DMS 273 treated with DMSO at 0.1 percent for 48 hours (cell line): ENCODE measurements around the gene BLOC1S6.
"Not testable (repeated sequence)": the region's sequence is repeated elsewhere in the genome, so short reads cannot be mapped to it uniquely, and the experiment has no call there.

ENCODE experiments used
- DNase-seq: peaks from one replicate; lab custom pipeline; 2025; lab: John Stamatoyannopoulos, UW

Gene BLOC1S6

GRCh38 chr15:45641374-45641781 is 54.2 kb downstream of the BLOC1S6 start:
- DNase-seq, result no peak

- DNase-seq, result no peak
Measured at GRCh38 chr15:45641999-45642932, 55.1 kb downstream of the BLOC1S6 start.

GRCh38 chr15:45644437-45644836 is 57.3 kb downstream of the BLOC1S6 start:
- DNase-seq, result no peak

DNA sequence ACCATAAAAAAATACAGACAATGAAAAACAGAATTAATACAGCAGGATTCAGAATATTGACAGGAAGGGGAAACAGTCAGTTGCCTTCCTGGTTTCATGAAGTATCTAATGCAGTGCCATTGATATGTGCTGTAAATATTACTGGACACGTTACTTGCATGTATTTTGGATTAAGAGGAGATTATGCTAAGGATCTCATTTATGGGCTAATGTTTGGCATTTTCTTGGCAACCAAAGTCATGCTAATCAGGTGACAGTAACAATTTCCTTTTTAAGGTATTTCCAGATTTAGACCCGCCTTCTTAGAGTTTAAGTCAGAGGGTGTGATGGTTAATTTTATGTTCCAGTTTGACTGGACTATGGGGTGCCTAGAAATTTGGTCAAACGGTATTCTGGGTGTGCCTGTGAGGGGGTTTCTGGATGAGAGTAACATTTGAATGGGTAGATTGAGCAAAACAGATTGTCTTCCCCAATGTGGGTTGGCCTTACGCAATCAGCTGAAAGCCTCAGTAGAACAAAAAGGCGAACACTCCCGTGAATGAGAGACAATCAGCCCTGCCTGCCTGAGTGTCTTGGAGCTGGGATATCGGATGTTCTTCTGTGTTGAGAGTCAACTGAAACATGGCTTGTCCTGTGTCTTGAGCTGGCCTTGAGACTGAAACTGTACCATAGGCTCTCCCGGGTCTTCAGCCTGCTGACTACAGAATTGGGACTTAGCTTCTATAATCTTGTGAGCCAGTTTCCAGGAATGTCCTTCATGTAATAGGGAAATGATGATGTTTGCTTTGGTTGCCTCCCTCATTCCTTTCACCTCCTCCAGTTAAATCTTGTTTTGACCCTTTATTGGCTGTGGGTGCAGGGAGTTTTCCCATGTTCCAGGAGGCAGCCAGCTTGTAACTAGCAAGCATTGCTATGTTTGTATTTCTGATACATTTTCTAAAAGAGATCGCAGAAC is 58.1 kb downstream of the BLOC1S6 start:
- DNase-seq, result no peak

DNA sequence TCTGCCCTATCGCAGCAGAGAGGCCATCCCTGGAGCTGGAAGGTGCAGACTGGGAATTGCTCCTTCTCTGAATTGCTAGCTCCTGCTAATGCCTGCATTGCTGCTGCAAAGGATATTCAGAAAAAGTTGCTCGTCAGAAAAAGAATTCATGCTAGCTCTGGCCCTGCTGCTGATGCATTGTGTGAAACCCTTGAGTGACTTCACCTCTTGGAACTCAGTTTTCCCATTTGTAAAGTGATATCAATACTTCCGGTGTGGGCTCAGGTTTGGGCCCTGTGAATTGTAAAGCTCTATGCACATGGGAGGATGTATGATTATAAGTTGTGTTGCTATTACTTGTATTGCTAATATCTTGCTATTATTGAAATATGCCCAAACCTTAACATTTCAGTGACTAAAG is 59.0 kb downstream of the BLOC1S6 start:
- DNase-seq, result no peak

DNA sequence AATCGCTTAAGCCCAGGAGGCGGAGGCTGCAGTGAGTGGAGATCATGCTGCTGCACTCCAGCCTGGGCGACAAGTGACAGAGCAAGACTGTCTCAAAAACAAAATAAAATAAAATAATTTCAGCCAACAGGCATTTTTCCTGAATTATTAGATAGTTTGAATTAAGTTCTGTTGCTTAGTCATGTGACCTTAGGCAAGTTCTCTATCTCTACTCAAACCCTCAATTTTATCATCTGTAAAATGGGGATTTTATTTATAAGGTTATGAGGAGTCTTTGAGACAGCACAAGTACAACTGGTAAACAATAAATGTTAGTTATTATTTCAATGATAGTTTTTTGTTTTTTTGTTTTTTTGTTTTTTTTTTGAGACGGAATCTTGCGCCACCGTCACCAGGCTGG is 60.6 kb downstream of the BLOC1S6 start:
- DNase-seq, result no peak

- DNase-seq, result no peak
Measured at GRCh38 chr15:45648521-45649200, 61.5 kb downstream of the BLOC1S6 start.

DNA sequence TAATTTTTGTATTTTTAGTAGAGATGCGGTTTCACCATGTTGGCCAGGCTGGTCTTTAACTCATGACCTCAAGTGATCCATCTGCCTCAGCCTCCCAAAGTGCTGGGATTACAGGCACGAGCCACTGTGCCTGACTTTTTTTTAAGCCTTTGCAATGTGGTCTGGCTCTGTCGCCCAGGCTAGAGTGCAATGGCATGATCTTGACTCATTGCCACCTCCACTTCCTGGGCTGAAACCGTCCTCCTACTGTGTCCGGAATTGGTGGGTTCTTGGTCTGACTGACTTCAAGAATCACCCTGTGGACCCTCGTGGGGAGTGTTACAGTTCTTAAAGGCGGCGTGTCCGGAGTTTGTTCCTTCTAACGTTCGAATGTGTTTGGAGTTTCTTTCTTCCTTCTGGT is 62.8 kb downstream of the BLOC1S6 start:
- DNase-seq, result not testable (repeated sequence)

DNA sequence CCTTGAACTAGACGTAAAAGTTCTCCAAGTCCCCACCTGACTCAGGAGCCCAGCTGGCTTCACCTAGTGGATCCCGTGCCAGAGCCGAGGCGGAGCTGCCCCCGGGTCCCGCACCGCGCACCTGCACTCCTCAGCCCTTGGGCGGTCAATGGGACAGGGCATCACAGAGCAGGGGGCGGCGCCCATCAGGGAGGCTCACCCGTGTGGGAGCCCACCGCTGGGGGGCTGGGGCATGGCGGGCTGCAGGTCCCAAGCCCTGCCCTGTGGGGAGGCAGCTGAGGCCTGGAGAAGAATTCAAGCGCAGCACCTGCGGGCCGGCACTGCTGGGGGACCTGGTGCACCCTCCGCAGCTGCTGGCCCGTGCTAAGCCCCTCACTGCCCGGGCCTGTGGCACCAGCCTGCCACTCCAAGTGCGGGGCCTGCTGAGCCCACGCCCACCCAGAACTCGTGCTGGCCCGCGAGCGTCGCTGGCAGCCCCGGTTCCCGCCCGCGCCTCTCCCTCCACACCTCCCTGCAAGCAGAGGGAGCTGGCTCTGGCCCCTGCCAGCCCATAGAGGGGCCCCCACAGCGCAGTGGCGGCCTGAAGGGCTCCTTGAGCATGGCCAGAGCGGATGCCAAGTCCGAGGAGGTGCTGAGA is 63.8 kb downstream of the BLOC1S6 start:
- no peak for DNase-seq

- no peak for DNase-seq
Measured at GRCh38 chr15:45653702-45654424, 66.7 kb downstream of the BLOC1S6 start.

DNA sequence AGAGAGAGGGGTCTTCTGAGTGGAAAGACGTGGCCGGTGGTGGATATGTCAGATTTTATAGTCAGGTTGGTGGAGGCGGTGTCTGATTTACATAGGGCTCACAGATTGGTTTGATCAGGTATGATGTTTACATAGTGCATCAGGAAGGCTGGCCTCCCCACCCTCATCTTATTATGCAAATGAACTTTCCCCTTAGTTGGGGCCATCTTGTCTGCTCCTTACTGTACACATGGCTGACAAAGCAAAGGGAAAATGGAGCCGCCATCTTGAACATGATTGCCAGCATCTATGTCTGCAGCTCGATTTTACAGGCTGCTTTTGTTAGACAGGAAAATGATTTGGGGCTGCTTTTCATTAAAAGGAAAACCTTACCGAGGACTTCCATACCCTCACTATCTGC is 67.6 kb downstream of the BLOC1S6 start:
- no peak for DNase-seq

GRCh38 chr15:45657254-45657653 is 70.1 kb downstream of the BLOC1S6 start:
- DNase-seq, result no peak

DNA sequence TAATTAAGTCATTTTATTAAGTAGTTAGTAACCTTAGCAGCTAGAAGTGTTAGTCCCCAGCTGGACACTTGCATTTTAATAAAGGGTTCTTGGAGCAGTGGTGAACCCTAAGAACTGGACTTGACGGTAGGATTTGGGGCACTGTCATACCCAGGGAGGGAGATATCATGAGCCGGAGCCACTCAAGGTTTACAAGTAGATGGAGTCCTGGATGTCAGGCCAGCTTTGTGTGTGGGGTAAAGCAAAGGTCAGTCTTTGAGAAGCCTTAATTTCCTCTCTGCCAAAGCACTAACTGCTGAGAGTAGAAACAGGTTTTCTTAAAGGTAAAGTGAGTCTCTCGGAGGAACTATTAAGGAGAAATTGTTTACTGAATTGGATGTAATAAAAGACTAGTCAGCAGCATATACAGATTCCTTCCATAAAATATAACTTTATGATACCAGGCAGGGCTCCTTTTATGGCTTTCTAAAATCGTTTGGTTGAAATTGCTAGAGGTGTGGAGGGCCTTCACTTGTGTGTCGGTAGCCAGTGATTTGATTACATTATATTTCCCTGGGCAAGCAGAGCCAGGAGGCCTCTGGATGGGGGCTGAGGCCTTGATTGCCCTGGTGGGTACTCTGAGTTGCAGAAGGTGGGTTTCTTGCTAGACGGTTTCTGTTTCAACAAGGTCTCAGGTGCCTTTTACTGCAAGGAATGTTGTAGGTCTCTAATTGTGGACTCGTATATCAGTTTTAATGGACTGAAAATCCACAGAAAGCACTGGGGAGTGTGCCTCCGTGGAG is 70.8 kb downstream of the BLOC1S6 start:
- no peak for DNase-seq
